ENCODE data around the gene LANCL2.
A peak's percentile ranks its signal among the peaks of the same experiment; 100 is the strongest.

- peak; percentile 52; the same call in 1 of the 2 replicates for TF ChIP-seq CTCF (conservative IDR thresholded peaks at IDR 0.05)
- no peak for TF ChIP-seq EZH2 (IDR thresholded peaks at IDR 0.05; ENCODE audit: low read depth)
Observed at GRCh38 chr7:55365675-55366460, 731 bp downstream of the LANCL2 start.

All from PC-9 (cell line).